ENCODE measurements around the gene TNF. TPM values are rescaled to one million over a fixed set of nuclear protein-coding genes. Genes with fewer than 3 reads are reported as not detected.
A peak's percentile ranks its signal among the peaks of the same experiment; 100 is the strongest.

TNF gene
- total and polyA plus RNA-seq, 2 of the 13 experiments (the other 11 are each of a cell fraction or from before 2014, with no cell fraction given) = not detected

DNA sequence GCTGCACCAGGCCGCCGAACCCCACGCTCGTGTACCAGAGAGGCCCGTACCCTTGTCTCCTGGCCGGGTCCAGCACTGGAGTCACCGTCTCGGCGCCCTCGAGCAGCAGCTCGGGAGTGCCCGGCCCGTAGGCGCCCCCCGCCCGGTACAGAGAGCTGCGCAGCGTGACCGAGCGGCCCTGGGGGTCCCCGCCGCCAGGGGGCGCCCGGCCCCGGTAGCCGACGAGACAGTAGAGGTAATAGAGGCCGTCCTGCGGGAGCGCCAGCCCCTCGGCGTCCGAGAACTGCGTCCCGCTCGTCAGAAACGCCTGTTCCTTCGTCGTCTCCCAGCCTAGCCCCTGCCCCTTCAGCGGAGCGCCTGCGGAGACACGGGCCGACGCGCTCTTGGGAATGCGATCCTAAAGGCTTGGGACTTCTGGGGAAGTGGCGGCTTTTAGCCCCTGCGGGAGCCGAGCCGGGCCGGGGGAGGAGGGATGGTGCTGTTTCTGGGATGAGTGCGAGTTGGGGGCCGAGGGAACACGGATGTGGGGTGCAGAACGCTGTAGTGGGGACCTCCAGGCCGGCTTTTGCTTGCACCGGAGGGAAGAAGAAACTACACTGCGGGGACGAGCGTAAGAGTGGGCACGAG lies 5.6 kb downstream of the TNF start (continued):
- TF ChIP-seq ZFP36L1 (CRISPR knock-in tag; IDR thresholded peaks at IDR 0.05) (0 out of 2 replicates have a peak, but pooled peaks have one; percentile 38), SALL1 (CRISPR knock-in tag; IDR thresholded peaks at IDR 0.05) (peak; percentile 80), FOXO1 (CRISPR knock-in tag; IDR thresholded peaks at IDR 0.05) (peak; percentile 56), MYC (CRISPR knock-in tag; IDR thresholded peaks at IDR 0.05; ENCODE audit: borderline replicate concordance) (peak; percentile 76), ZNF772 (CRISPR knock-in tag; IDR thresholded peaks at IDR 0.05) (peak; percentile 66; the same call in 1 of the 2 replicates), ONECUT2 (CRISPR knock-in tag; IDR thresholded peaks at IDR 0.05) (no peak), SMAD9 (CRISPR knock-in tag; IDR thresholded peaks at IDR 0.05) (no peak; the same call in 1 of the 2 replicates), ZNF367 (CRISPR knock-in tag; IDR thresholded peaks at IDR 0.05; ENCODE audit: borderline replicate concordance) (no peak), FOXC1 (CRISPR knock-in tag; IDR thresholded peaks at IDR 0.05; ENCODE audit: borderline replicate concordance) (peak; percentile 94), ZNF225 (CRISPR knock-in tag; IDR thresholded peaks at IDR 0.05) (peak; percentile 51), MBNL3 (CRISPR knock-in tag; conservative IDR thresholded peaks at IDR 0.05) (no peak), RBM39 (IDR thresholded peaks at IDR 0.05; ENCODE audit: low read depth, low read length, poor library complexity, severe bottlenecking) (peak; percentile 72), MIER3 (CRISPR knock-in tag; IDR thresholded peaks at IDR 0.05; ENCODE audit: borderline replicate concordance) (peak; percentile 65; the same call in 1 of the 2 replicates), DR1 (CRISPR knock-in tag; IDR thresholded peaks at IDR 0.05) (no peak), ARID2 (CRISPR knock-in tag; IDR thresholded peaks at IDR 0.05; ENCODE audit: borderline replicate concordance) (peak; percentile 72; the same call in 1 of the 2 replicates), MAFG (CRISPR knock-in tag; IDR thresholded peaks at IDR 0.05) (no peak), SNAPC2 (CRISPR knock-in tag; IDR thresholded peaks at IDR 0.05) (peak; percentile 90), ZNF720 (CRISPR knock-in tag; IDR thresholded peaks at IDR 0.05) (no peak), TOE1 (CRISPR knock-in tag; IDR thresholded peaks at IDR 0.05) (no peak), NCOR1 (IDR thresholded peaks at IDR 0.05; ENCODE audit: borderline replicate concordance, low read length) (no peak)
- TF ChIP-seq, protein P1, sequence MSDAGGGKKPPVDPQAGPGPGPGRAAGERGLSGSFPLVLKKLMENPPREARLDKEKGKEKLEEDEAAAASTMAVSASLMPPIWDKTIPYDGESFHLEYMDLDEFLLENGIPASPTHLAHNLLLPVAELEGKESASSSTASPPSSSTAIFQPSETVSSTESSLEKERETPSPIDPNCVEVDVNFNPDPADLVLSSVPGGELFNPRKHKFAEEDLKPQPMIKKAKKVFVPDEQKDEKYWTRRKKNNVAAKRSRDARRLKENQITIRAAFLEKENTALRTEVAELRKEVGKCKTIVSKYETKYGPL (CRISPR knock-in tag; IDR thresholded peaks at IDR 0.05) = no peak
- TF ChIP-seq, protein P2, sequence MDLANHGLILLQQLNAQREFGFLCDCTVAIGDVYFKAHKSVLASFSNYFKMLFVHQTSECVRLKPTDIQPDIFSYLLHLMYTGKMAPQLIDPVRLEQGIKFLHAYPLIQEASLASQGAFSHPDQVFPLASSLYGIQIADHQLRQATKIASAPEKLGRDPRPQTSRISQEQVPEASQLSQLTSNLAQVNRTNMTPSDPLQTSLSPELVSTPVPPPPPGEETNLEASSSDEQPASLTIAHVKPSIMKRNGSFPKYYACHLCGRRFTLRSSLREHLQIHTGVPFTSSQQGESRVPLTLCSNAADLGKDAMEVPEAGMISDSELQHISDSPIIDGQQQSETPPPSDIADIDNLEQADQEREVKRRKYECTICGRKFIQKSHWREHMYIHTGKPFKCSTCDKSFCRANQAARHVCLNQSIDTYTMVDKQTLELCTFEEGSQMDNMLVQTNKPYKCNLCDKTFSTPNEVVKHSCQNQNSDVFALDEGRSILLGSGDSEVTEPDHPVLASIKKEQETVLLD (CRISPR knock-in tag; IDR thresholded peaks at IDR 0.05; ENCODE audit: low read depth) = no peak; the same call in 1 of the 2 replicates
- TF ChIP-seq, protein P3, sequence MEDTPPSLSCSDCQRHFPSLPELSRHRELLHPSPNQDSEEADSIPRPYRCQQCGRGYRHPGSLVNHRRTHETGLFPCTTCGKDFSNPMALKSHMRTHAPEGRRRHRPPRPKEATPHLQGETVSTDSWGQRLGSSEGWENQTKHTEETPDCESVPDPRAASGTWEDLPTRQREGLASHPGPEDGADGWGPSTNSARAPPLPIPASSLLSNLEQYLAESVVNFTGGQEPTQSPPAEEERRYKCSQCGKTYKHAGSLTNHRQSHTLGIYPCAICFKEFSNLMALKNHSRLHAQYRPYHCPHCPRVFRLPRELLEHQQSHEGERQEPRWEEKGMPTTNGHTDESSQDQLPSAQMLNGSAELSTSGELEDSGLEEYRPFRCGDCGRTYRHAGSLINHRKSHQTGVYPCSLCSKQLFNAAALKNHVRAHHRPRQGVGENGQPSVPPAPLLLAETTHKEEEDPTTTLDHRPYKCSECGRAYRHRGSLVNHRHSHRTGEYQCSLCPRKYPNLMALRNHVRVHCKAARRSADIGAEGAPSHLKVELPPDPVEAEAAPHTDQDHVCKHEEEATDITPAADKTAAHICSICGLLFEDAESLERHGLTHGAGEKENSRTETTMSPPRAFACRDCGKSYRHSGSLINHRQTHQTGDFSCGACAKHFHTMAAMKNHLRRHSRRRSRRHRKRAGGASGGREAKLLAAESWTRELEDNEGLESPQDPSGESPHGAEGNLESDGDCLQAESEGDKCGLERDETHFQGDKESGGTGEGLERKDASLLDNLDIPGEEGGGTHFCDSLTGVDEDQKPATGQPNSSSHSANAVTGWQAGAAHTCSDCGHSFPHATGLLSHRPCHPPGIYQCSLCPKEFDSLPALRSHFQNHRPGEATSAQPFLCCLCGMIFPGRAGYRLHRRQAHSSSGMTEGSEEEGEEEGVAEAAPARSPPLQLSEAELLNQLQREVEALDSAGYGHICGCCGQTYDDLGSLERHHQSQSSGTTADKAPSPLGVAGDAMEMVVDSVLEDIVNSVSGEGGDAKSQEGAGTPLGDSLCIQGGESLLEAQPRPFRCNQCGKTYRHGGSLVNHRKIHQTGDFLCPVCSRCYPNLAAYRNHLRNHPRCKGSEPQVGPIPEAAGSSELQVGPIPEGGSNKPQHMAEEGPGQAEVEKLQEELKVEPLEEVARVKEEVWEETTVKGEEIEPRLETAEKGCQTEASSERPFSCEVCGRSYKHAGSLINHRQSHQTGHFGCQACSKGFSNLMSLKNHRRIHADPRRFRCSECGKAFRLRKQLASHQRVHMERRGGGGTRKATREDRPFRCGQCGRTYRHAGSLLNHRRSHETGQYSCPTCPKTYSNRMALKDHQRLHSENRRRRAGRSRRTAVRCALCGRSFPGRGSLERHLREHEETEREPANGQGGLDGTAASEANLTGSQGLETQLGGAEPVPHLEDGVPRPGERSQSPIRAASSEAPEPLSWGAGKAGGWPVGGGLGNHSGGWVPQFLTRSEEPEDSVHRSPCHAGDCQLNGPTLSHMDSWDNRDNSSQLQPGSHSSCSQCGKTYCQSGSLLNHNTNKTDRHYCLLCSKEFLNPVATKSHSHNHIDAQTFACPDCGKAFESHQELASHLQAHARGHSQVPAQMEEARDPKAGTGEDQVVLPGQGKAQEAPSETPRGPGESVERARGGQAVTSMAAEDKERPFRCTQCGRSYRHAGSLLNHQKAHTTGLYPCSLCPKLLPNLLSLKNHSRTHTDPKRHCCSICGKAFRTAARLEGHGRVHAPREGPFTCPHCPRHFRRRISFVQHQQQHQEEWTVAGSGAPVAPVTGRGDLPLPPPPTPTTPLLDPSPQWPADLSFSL (CRISPR knock-in tag; IDR thresholded peaks at IDR 0.05) = 0 out of 2 replicates have a peak, but pooled peaks have one; percentile 18
